ENCODE data around the gene MANSC1.

GRCh38 chr12:12331244-12331771 is 18.7 kb downstream of the MANSC1 start:
- TF ChIP-seq POLR2A (IDR thresholded peaks at IDR 0.05) (no peak), CTCF (IDR thresholded peaks at IDR 0.05) (no peak)
